ENCODE measurements around the gene GALNT2.

The GALNT2 gene

DNA sequence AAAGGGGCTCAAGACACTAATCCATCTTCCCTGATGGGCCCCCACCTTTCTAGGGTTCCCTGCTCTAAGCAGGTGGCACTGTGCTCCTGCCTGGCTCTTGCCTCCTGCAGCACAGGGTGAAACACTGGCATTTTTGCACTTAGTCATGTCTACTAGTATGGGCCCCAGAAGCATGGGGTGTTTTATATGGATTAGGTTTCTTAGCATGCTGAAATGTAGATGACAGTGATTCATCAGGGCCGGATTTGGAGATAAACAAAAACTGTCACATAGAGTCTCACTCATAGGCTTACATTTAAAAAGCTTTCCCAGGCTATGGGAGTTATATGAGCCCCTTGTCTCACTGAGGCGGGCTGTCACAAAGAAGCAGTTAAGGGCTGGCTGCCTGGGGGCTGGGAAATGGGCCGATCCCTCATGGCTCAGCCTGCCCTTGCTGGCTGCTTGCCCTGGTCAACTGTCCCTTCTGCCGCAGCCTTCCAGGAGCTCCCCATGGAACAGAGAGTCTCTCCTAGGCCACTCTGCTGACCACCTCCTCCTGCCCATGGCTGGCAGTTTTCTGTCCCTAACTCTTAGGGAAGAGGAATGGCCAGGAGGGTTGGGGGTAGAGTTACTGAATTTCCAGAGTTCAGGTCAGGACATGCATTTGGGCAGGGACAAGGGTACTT lies 6.5 kb downstream of the GALNT2 start:
- DNase-seq = no peak

- no peak for DNase-seq
Observed at GRCh38 chr1:230074270-230074669, 7.2 kb downstream of the GALNT2 start.

DNA sequence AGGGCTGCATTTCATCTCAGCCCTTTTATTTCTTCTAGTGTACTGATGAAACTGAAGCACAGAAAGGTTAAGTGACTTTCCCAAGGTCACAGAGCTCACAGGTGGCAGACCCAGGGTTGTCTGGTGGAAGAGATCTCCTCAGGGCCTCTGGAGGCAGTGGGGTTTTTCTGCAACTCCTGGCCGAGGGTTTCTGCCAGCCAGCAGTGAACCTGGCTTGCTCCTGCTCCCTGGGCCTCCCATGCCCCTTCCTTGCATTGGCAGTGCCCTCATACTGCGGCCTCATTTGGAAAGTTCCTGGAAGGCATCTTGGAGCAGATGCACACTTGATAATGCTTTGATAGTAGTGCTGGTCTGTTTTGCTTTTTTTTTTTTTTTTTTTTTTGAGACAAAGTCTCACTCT lies 7.7 kb downstream of the GALNT2 start:
- DNase-seq = no peak

DNA sequence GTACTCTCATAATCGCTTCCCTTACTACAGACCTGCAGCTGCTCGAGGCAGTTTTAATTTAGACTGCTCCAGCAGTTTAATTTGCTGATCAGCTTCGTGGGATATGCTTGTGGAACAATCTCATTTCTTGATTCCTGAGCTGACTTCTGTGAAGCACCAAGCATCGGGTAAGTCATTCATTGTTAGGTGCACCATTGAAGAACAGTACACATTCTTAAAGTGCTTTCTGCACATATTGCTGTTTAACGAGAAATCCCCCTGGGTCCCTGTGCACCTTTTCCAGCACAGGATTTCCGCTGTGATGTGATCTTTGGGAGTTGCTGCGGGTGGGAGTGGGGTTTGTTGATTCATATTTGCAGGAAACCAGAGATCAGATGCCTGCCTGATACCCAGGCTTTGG lies 9.1 kb downstream of the GALNT2 start:
- no peak for DNase-seq

GRCh38 chr1:230077011-230077410 lies 10.0 kb downstream of the GALNT2 start:
- no peak for DNase-seq

DNA sequence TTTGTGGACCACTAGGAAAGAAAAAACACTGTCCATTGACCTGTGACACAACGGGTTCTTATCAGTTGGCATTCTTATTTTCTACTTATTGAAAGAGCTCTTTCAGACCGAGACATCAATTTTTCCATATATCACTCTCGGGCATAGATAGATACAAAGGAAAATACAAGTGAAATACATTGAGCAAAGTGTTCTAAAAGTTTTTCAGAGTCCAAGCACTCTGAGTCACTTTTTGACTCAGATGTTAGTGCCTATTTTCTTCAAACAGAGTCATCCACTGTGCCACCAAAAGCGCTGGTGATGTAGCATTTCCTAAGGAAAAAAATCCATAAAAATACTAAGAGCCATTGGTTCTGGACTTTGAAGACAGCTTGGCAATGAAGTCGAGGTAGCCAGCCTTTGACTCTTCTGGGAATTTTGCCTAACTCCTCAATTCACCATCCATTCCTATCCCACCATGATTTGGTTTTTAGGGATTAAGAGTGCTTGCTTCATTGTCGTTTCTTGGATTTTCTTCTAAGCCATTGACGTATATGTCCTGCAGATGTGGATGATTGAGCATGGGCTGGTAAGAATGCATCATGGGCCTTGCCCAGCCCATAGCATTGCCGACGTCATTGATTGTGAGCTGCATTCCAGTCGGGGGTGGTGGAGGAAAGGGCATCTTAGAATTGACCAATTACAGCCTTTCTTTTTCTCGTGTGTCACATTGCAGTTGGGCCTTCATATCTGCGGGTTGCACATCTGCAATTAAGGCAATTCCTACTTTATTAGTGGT lies 10.6 kb downstream of the GALNT2 start:
- no peak for DNase-seq

GRCh38 chr1:230079199-230080024 lies 12.4 kb downstream of the GALNT2 start:
- no peak for DNase-seq

DNA sequence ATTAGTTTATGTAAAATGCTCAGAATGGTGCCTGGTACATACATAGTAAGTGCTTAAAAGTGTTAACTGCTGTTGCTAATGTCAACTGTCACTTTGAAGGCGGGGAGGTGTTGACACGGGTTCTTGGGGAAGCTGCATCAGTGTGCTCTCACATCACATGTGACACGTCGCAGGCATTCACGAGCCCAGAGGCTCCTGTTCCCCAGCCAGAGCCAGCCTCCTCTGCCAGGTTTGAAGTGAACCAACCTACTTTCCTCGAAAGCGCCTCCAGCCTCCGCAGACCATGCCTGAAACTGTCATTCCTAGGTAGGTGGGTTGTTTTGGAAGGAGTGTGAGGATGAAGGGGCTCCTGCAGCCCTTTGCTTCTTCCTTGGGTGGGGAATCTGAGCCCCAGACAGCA lies 13.8 kb downstream of the GALNT2 start:
- no peak for DNase-seq

DNA sequence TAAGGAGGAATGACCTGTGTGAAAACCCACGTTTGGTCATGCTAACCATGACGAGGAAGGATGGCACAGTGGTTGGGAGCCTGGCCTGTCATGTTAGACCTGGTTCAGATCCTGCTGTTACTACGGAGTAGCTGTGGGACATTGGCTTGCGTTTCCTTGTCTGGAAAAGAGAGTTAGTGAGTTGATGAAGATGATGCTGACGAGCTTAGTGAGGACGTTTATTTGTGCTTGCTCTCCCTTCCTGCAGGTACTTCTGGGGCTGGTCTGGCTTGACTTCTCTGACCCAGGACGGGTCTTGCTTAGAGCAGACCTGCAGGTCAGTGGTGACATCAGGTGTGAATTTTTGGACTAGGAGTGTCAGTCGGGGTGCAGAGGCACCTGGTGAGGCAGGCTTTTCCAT lies 14.7 kb downstream of the GALNT2 start:
- no peak for DNase-seq

- DNase-seq = no peak
Observed at GRCh38 chr1:230082211-230082610, 15.2 kb downstream of the GALNT2 start.

DNA sequence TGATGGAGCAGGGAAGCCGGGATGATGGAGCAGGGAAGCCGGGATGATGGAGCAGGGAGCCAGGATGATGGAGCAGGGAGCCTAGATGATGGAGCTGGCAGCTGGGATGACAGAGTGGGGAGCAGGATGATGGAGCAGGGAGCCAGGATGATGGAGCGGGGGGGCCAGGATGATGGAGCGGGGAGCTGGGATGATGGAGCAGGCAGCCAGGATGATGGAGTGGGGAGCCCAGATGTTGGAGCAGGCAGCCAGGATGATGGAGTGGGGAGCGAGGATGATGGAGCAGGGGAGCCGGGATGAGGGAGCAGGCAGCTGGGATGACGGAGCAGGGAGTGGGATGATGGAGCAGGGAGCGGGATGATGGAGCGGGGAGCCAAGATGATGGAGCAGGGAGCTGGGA lies 16.0 kb downstream of the GALNT2 start:
- DNase-seq = no peak

DNA sequence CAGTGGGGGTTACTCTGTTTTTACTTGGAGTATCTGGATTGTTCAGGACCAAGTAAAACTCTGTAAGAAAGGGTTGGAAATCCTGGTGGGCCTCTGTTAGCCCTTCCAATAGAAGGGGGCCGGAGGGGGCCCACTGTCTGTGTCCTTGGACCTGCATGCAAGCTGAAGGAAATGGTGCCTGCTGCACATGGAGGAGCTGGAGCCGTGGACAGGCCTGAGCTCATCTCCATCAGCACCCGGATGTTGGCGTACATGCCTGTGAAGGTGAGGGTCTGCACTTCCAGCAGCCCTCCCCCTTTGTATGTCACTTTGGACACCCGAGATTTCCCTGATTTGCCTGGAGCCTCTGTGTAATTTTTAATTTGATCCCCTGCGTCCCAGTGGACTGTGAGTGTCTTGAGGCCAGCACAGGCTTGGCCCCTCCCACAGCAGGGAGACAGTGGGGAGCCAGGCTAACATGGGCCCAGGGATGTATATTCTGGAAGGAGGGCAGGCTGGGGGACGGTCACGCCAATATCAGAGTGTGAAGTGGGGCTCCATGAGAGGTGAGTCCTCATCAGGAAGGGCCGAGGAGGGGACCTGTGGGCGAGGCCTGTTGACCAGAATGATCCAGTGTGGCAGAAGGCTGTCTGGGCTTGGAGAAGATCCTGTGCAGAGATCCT lies 16.8 kb downstream of the GALNT2 start:
- DNase-seq = no peak

DNA sequence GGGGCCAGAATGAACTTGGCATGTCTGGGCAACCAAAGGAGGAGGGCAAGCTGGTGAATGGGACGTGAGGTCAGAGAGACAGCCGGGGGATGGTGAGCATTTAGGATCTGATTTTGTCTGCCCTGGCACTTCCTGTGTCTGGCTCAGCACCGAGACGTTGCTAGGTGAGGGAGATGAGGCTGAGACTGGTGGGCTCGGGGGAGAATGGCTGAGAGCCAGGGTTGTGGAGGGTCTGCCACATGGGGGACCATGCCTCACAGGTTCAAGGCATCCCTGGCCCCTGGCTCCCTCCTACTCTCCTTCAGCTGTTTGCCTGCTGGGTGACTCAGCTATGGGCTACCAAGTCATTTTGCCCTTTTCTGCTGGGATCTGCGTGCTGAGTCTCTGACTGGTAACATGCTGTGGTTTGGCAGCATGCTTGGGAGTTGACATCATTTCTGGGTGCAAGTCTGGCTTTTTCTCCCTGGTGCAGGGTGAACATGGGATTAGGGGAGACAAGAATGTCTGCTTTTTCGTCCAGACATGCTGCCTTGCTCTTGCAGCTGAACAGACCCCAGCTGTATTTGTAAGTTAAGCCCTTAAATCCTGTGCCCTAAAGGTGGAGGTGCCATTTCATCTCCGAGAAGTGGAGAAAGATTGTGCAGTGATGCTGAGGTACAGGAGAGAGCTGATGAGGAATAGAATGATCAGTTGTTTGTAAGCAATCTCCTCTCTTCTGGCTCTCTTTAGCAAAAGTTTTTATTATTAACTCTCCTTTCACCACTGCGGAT lies 17.6 kb downstream of the GALNT2 start:
- DNase-seq = no peak

DNA sequence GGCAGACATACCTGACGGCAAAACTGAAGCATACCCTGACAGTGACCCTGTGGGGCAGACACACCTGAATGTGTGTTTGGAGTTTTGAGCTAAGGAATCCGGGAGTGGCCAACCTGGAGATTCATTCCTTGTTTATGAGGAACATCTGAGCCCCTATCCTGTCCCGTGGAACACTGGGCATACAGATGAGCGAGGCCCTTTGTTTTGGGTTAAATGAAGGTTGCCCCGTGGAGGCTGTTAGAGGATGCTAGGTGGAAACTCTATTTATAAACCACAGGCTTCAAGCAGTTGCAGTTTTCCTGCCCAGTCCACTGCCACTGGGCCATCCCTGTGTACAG lies 18.1 kb downstream of the GALNT2 start:
- no peak for DNase-seq

- no peak for DNase-seq
Observed at GRCh38 chr1:230086151-230086550, 19.1 kb downstream of the GALNT2 start.

- peak; percentile 3 to 4 for DNase-seq
Observed at GRCh38 chr1:230087028-230087716, 20.1 kb downstream of the GALNT2 start.

DNA sequence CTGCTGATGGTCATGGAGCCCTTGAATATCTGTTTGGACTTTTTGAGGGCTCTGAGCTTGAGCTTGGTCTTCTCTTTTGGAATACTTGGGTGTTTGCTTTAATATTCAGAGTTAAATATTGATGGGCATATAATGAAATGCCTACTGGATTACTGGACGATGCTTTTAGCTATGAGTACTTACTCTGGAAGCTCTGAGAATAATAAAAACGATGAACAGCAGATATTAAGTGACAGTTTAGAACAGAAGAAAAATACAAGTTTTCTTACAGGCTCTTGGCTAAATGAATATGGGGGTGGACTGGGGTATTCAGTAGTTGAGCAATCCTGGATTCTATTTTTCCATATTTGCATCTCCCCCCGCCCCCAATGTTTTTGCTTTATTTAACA lies 20.7 kb downstream of the GALNT2 start:
- no peak for DNase-seq

DNA sequence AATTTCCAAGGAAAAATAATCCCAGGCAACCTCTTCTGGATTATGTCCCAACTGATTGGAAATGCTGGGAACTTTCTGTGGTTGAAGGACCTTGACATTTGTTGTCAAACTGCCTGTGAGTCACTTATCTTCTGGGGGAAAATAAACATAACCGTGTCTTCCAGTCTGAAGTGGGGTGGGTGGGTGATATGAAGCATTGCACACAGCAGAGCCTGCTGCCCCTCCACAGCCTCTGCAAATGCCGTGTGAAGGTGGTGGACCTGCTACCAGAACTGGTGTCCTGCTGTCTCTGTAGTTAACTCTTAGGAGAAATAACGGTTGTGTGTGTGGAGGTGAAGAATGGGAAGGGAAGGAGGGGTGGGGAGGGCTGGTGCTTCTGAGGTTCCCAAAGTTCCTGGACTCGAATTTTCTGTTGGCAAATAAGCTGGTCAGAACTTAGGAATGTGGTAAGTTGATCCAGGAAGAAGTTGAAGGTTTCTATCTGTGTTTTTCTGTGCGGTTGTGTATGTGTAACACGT lies 23.2 kb downstream of the GALNT2 start:
- DNase-seq = no peak

GRCh38 chr1:230091473-230092231 lies 24.6 kb downstream of the GALNT2 start:
- no peak for DNase-seq

DNA sequence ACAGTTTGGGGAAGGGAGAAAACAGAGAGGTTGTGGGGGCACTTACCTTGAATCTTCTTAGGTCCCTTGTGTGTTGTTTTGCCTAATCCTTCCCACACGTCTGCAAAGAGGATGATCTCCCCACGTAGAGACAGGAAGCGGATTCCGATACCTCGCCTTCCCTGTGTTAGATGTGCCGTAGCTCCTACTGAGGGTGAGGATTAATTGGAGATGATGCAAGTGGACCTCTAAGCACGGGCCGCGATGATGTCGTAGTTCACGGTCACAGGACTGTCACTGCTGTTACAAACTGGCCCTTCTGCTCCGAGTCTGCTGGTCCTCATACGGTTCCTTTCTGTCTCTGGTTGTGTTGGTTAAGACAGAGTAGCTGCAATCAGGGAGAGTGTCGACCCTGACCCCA lies 27.7 kb downstream of the GALNT2 start:
- DNase-seq = no peak

- DNase-seq = no peak
Observed at GRCh38 chr1:230095938-230096337, 28.9 kb downstream of the GALNT2 start.

Measured in NCI-H526 (cell line).